Vagina (tissue), 2 donors: ENCODE results near the gene TOP3B. TPM values are rescaled to one million over a fixed set of nuclear protein-coding genes. Genes with fewer than 3 reads are reported as not detected.

ENCODE experiments used
- DNase-seq, 2 donors: peaks; one replicate each; pipeline ENCODE4 v3.0.0-alpha.2; 2017; ENCODE audit errors: extremely low spot score in 2 of 2
- H3K27ac ChIP-seq: fragments of 200-600 bp; sonication (generic); one replicate; pipeline ENCODE4 v1.5.1; 2019
- H3K27me3 ChIP-seq: fragments of 200-600 bp; sonication (generic); one replicate; pipeline ENCODE4 v1.5.1; 2019
- H3K36me3 ChIP-seq, 2 donors: fragments of 200-600 bp; sonication (generic); one replicate each; pipeline ENCODE4 v1.5.1; 2017 to 2019
- H3K4me1 ChIP-seq: fragments of 200-600 bp; sonication (generic); one replicate; pipeline ENCODE4 v1.5.1; 2019
- H3K4me3 ChIP-seq, 2 donors: fragments of 200-600 bp; sonication (generic); 1 replicate in 1 of 2; 2 replicates in 1 of 2; pipeline ENCODE4 v1.5.1; 2016 to 2019
- H3K9me3 ChIP-seq: fragments of 200-600 bp; sonication (generic); one replicate; pipeline ENCODE4 v1.5.1; 2019
- POLR2A ChIP-seq, 2 donors: fragments of 450-650 bp; IDR thresholded peaks; one replicate each; pipeline ENCODE4 v1.6.1; 2017; ENCODE audit warnings: antibody characterized with exemption in 2 of 2, mild to moderate bottlenecking in 2 of 2, moderate library complexity in 2 of 2
- POLR2AphosphoS5 ChIP-seq, 2 donors: sonication (generic); formaldehyde crosslinking; IDR thresholded peaks; one replicate each; pipeline ENCODE4 v1.9.0; 2017; ENCODE audit warnings: antibody characterized with exemption in 2 of 2, mild to moderate bottlenecking in 2 of 2, low read depth in 1 of 2; ENCODE audit not compliant: insufficient read depth in 1 of 2
- intact Hi-C: fragments of 100-400 bp; cut with DNase I; formaldehyde crosslinking; loops from one replicate; pipeline ENCODE4 v1.15.1; 2023
- total RNA-seq: library from RNA; depleted of rRNA; stranded (reverse); fragments of >200 nt; gene quantifications from one replicate; pipeline ENCODE4 v1.2.3, GENCODE V29; 2016
- TF ChIP-seq, protein P1 (sequence below), 3 experiments: fragments of 450-650 bp in 2 of 3; fragments of 200-600 bp in 1 of 3; sonication (generic) in 1 of 3; IDR thresholded peaks; one replicate each; pipeline ENCODE4 v1.5.1; 2017 to 2019; ENCODE audit warnings: antibody characterized with exemption in 3 of 3, mild to moderate bottlenecking in 2 of 3, moderate library complexity in 2 of 3

Gene TOP3B
- total RNA-seq, 1 donor from 2014 or later = 42.7 TPM

DNA sequence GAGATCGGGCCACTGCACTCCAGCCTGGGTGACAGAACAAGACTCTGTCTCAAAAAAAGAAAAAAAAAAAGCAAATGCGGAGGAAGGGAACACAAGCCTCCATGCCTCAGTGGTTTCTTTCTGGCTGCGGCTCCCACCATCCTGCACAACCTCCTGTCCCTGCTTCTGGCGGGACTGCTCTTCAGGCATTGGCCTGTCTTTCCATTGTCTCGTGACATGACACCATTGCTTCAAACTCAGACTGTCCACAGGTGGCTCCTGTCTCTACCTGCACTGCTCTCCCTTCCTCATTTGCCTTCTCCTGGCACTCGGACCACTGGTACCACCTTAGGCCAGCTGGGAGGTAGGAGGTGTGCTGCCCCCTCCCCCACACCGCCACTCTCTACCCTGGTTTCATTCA is 19.3 kb downstream of the TOP3B start:
- Histone ChIP-seq H3K36me3 (peaks cover 0 to 76% of the 10 kb centered on the region in 2 donors), H3K4me3 (no peak overlapping the region), H3K27ac (no peak overlapping the region), H3K27me3 (no peaks in the 10 kb centered on the region), H3K4me1 (no peaks in the 10 kb centered on the region), H3K9me3 (no peaks in the 10 kb centered on the region)
- no peak for TF ChIP-seq POLR2A (IDR thresholded peaks at IDR 0.05)
- TF ChIP-seq, protein P1, sequence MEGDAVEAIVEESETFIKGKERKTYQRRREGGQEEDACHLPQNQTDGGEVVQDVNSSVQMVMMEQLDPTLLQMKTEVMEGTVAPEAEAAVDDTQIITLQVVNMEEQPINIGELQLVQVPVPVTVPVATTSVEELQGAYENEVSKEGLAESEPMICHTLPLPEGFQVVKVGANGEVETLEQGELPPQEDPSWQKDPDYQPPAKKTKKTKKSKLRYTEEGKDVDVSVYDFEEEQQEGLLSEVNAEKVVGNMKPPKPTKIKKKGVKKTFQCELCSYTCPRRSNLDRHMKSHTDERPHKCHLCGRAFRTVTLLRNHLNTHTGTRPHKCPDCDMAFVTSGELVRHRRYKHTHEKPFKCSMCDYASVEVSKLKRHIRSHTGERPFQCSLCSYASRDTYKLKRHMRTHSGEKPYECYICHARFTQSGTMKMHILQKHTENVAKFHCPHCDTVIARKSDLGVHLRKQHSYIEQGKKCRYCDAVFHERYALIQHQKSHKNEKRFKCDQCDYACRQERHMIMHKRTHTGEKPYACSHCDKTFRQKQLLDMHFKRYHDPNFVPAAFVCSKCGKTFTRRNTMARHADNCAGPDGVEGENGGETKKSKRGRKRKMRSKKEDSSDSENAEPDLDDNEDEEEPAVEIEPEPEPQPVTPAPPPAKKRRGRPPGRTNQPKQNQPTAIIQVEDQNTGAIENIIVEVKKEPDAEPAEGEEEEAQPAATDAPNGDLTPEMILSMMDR (IDR thresholded peaks at IDR 0.05) = no peak
- no peak for TF ChIP-seq POLR2AphosphoS5 (IDR thresholded peaks at IDR 0.05; ENCODE audit: insufficient read depth in 1 of 2, low read depth in 1 of 2)
- intact Hi-C loops = no loop called here
- no peak for DNase-seq

DNA sequence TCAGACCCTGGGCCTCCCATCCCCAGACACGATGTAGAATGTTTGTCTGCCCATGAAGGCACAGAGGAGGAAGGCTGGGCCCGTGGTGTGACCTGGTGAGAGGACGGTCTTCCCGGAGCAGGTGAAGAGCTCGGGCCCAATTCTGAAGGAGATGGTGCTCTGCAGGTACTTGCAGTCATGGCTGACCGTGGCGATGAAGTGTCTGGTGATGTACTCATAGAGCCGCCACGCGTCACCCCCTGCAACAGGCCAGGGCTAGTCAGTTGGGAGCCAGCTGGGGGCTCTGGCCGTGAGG is 20.0 kb downstream of the TOP3B start:
- no peaks in the 10 kb centered on the region for H3K4me1 ChIP-seq
- H3K36me3 ChIP-seq = peaks cover 0 to 69% of the 10 kb centered on the region in 2 donors
- intact Hi-C loops = no loop called here
- no peaks in the 10 kb centered on the region for H3K9me3 ChIP-seq
- DNase-seq = no peak
- TF ChIP-seq POLR2A (IDR thresholded peaks at IDR 0.05) (no peak), POLR2AphosphoS5 (IDR thresholded peaks at IDR 0.05; ENCODE audit: insufficient read depth in 1 of 2, low read depth in 1 of 2) (no peak)
- TF ChIP-seq, protein P1 (IDR thresholded peaks at IDR 0.05) = no peak
- no peaks in the 10 kb centered on the region for H3K27me3 ChIP-seq
- H3K4me3 ChIP-seq = no peak overlapping the region
- H3K27ac ChIP-seq = no peak overlapping the region

DNA sequence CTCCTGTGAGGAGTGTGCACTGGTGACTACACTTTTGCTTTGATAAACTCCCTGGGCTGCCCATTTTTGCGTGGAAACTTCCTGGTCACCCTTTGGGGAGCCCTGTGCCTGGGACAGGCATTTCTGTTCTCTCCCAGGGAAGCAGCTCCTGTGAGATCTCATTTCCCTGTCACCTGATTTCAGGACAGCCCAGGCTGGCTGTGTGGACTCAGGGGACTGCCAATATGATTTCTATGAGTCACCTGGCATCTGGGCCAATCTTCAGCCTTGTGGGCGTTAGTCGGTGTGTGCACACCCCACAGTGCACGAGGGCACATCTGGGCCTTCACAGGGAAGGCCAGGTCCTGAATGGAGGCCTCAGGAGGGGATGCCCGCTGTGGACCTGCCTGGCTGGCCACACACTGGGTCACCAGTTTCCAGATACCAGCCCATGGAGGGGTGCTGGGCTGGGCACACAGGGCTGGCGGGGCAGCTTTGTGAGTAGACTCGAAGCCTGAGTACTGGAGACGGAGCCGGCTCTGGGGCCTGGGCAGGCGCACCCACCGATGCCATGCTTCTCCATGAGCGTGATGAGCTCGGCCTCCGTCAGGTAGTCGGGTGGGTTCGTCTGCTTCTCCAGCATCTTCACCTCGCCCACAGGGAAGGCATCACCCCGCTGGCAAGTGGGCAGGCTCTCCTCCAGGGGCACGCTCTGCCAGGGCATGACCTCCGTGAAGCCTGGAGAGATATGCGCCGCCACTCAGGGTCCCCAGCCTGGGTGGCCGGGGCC is 20.5 kb downstream of the TOP3B start:
- Histone ChIP-seq H3K4me3 (no peak overlapping the region), H3K9me3 (no peaks in the 10 kb centered on the region), H3K4me1 (no peaks in the 10 kb centered on the region), H3K27ac (no peak overlapping the region), H3K27me3 (no peaks in the 10 kb centered on the region), H3K36me3 (peaks cover 0 to 64% of the 10 kb centered on the region in 2 donors)
- no peak for TF ChIP-seq POLR2AphosphoS5 (IDR thresholded peaks at IDR 0.05; ENCODE audit: insufficient read depth in 1 of 2, low read depth in 1 of 2)
- TF ChIP-seq, protein P1 (IDR thresholded peaks at IDR 0.05) = no peak
- TF ChIP-seq POLR2A (IDR thresholded peaks at IDR 0.05) = no peak
- DNase-seq = no peak
- intact Hi-C loops = no loop called here

DNA sequence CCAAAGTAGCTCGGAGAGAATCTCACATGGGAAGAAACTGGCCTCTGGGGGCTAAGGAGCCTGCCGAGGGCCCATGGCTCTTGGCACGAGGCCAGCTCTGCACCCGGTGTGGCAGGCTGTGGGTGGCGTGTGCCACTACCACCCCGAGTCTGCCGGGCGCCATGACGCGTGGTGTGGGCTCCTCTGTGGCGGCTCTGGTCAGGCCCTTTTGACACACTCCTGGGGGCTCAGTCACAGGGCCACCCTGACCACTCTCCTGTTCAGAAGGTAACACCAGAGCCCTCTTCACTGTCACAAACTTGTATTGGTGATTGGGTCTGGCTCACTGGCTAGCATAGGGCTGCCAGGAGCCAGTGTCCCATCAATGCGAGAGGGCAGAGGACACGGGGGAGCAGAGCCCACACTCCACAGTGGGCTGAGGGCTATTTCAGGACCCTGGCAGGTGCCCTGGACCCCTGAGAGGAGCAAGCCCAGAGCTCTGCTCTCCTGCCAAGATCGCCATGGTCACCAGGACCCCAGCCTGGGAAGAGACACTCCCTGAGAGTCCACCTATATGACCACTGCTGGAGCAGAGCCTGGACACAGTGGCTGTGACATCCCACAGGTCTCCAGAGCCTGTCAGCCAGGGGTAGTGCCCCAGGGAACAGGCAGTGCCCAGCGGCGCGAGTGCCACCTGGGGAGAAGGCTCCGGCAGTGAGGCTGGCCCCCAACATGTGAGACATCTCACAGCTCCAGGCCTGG is 21.3 kb downstream of the TOP3B start:
- Histone ChIP-seq H3K4me3 (no peak overlapping the region), H3K4me1 (no peaks in the 10 kb centered on the region), H3K27ac (no peak overlapping the region), H3K9me3 (no peaks in the 10 kb centered on the region), H3K27me3 (no peaks in the 10 kb centered on the region), H3K36me3 (peaks cover 0 to 57% of the 10 kb centered on the region in 2 donors)
- no peak for DNase-seq
- peak in 1 of 2 donors; percentile 9 for TF ChIP-seq POLR2AphosphoS5 (IDR thresholded peaks at IDR 0.05; ENCODE audit: insufficient read depth in 1 of 2, low read depth in 1 of 2)
- no peak for TF ChIP-seq POLR2A (IDR thresholded peaks at IDR 0.05)
- TF ChIP-seq, protein P1 (IDR thresholded peaks at IDR 0.05) = no peak
- intact Hi-C loops = no loop called here
